K562 (cell line): ENCODE measurements around the gene CCDC71L. TPM values are rescaled to one million over a fixed set of nuclear protein-coding genes. Genes with fewer than 3 reads are reported as not detected.

Experiments used
- ATAC-seq: fragments of 200-7000 bp; cut with Tn5 transposase; 3 replicates; pipeline ENCODE4 v1.9.1; 2020; ENCODE audit warnings: moderate library complexity
- BruUV-seq: library from RNA; stranded (reverse); fragments of 400-500 nt; replicated peaks from 2 replicates; lab custom pipeline; 2021; lab: Mats Ljungman, UMichigan
- CTCF ChIA-PET: fragments of 300-600 bp; formaldehyde crosslinking; extraction: SDS; loops from one replicate; lab custom pipeline; 2021; ENCODE audit warnings: low intra/inter-chr PET ratio; lab: Yijun Ruan, JAX
- POLR2A ChIA-PET: fragments of 300-600, 350-650 bp; sonication (Branson Sonifier 250); formaldehyde crosslinking; extraction: SDS; loops from one replicate; lab custom pipeline; 2021; ENCODE audit warnings: antibody characterized with exemption, inconsistent platforms; lab: Yijun Ruan, JAX
- DNase-seq, 4 experiments: peaks; one replicate each; pipeline versions ENCODE4 v3.0.0 to v3.0.0-alpha.2; 2011 to 2018; ENCODE audit warnings: low spot score in 3 of 4, mixed read lengths in 3 of 4; ENCODE audit errors: extremely low read depth in 1 of 4
- FAIRE-seq: peaks from 2 replicates; lab custom pipeline; 2011; peaks lifted over from hg19 to GRCh38; lab: Jason Lieb, UNC
- H2AFZ ChIP-seq: 2 replicates; pipeline ENCODE4 v1.6.0; 2011; ENCODE audit warnings: low read depth, low read length, control low read depth, inconsistent platforms
- H3K27ac ChIP-seq: fragments of 200-600 bp; 3 replicates; pipeline ENCODE4 v1.8.0; 2011; ENCODE audit warnings: low read depth, mild to moderate bottlenecking, control low read depth, inconsistent platforms, low read length, moderate library complexity, mixed read lengths; ENCODE audit errors: extremely low read depth
- H3K27me3 ChIP-seq, 2 experiments: fragments of 300-600 bp in 1 of 2; 2 replicates in 1 of 2; 3 replicates in 1 of 2; pipeline versions ENCODE4 v1.6.0 to v1.8.0; 2011; ENCODE audit warnings: inconsistent platforms in 2 of 2, low read length in 2 of 2, mild to moderate bottlenecking in 1 of 2, mixed read lengths in 1 of 2, moderate library complexity in 1 of 2; ENCODE audit not compliant: control insufficient read depth in 2 of 2, insufficient read depth in 2 of 2
- H3K36me3 ChIP-seq: fragments of 300-600 bp; 3 replicates; pipeline ENCODE4 v1.8.0; 2011; ENCODE audit warnings: mild to moderate bottlenecking, low read length, inconsistent platforms; ENCODE audit not compliant: control insufficient read depth, insufficient read depth
- H3K4me1 ChIP-seq, 2 experiments: fragments of 200-600 bp in 1 of 2; replicated peaks in 1 of 2; 2 replicates in 1 of 2; 3 replicates in 1 of 2; pipeline versions ENCODE4 v1.5.1 to v1.8.0; 2011; ENCODE audit warnings: inconsistent platforms in 2 of 2, low read length in 2 of 2, mild to moderate bottlenecking in 1 of 2, mixed read lengths in 1 of 2, moderate library complexity in 1 of 2; ENCODE audit not compliant: control insufficient read depth in 2 of 2, insufficient read depth in 2 of 2
- H3K4me2 ChIP-seq: 2 replicates; pipeline ENCODE4 v1.6.1; 2011; ENCODE audit warnings: low read length, control low read depth, inconsistent platforms, mixed read lengths; ENCODE audit not compliant: insufficient read depth
- H3K4me3 ChIP-seq: fragments of 200-600 bp; sonication (generic), shearing (Covaris generic); 2 replicates; pipeline ENCODE4 v1.5.1; 2016; ENCODE audit warnings: control low read depth, inconsistent platforms
- H3K79me2 ChIP-seq: fragments of 200-600 bp; 3 replicates; pipeline ENCODE4 v1.8.0; 2011; ENCODE audit warnings: low read length, inconsistent platforms; ENCODE audit not compliant: control insufficient read depth, insufficient read depth
- H3K9ac ChIP-seq, 2 experiments: 2 replicates each; pipeline versions ENCODE4 v1.6.0 to v1.6.1; 2011; ENCODE audit warnings: low read depth in 2 of 2, low read length in 2 of 2, control low read depth in 1 of 2, inconsistent platforms in 1 of 2, mild to moderate bottlenecking in 1 of 2, mixed read lengths in 1 of 2; ENCODE audit not compliant: insufficient read depth in 1 of 2
- H3K9me1 ChIP-seq: one replicate; pipeline ENCODE4 v1.6.0; 2011; ENCODE audit warnings: inconsistent platforms, mild to moderate bottlenecking, low read length, moderate library complexity; ENCODE audit not compliant: control insufficient read depth, insufficient read depth
- H3K9me3 ChIP-seq: replicated peaks from 2 replicates; pipeline ENCODE4 v1.5.1; 2011; ENCODE audit warnings: low read depth, low read length, inconsistent platforms; ENCODE audit not compliant: control insufficient read depth, insufficient read depth
- H4K20me1 ChIP-seq: replicated peaks from 2 replicates; pipeline ENCODE4 v1.6.1; 2011; ENCODE audit warnings: low read length, inconsistent platforms, mixed read lengths; ENCODE audit not compliant: control insufficient read depth, insufficient read depth
- ARHGAP35 ChIP-seq: fragments of 450-650 bp; IDR thresholded peaks from 2 replicates; pipeline ENCODE4 v1.6.1; 2018; ENCODE audit not compliant: partially characterized antibody
- MECOM ChIP-seq: fragments of 250-450 bp; sonication (Bioruptor Pico); IDR thresholded peaks from 2 replicates; pipeline ENCODE4 v1.8.0; 2022; ENCODE audit warnings: inconsistent platforms
- SRF ChIP-seq, 2 experiments: fragments of 250-450, 450-650 bp in 1 of 2; sonication (Bioruptor Pico) in 1 of 2; sonication (generic) in 1 of 2; formaldehyde crosslinking; IDR thresholded peaks; 2 replicates each; pipeline versions ENCODE4 v1.5.0 to v1.5.1; 2020 to 2022; ENCODE audit warnings: mild to moderate bottlenecking in 1 of 2, missing genetic modification reagents in 1 of 2
- WGBS: fragments of 100-300 bp; shearing (Covaris generic); methylation state at CpG from one replicate; pipeline ENCODE4 v1.1.6; 2016; ENCODE audit warnings: low coverage, mixed read lengths; ENCODE audit not compliant: insufficient coverage; ENCODE audit errors: missing lambda C conversion rate; 5-methylcytosine and 5-hydroxymethylcytosine counted together
- in situ Hi-C: fragments of 300-500 bp; cut with MboI; formaldehyde crosslinking; loops from 4 replicates; pipeline ENCODE4 v1.15.0; 2018; ENCODE audit warnings: inconsistent platforms, mixed read lengths
- intact Hi-C: fragments of 100-400 bp; cut with micrococcal nuclease; formaldehyde crosslinking; loops from 2 replicates; pipeline ENCODE4 v1.14.2; 2022
- polyA plus RNA-seq, 8 experiments: library from polyadenylated mRNA; depleted of rRNA in 4 of 8; stranded (reverse) in 5 of 8; unstranded in 3 of 8; fragments of >200 nt; fragmentation: Nextera tagmentation in 2 of 8; fragmentation: Illumina TruSeq in 1 of 8; extraction: Ambion mirVana in 2 of 8; extraction: Trizol in 1 of 8; gene quantifications; 2 replicates each; pipeline versions ENCODE4 v1.2.1 to v1.2.3, GENCODE V29; 2011 to 2014; ENCODE audit warnings: inconsistent platforms in 1 of 8, missing spikeins in 1 of 8
- total RNA-seq, 7 experiments: library from RNA; depleted of rRNA in 6 of 7; stranded (reverse); fragments of >200 nt in 6 of 7; fragmentation: Illumina TruSeq in 2 of 7; extraction: Trizol in 2 of 7; gene quantifications; 2 replicates each; pipeline versions ENCODE4 v1.2.1 to v1.2.3, GENCODE V29; 2011 to 2021; ENCODE audit warnings: low replicate concordance in 1 of 7
- TF ChIP-seq, protein P1 (sequence below): fragments of 200-600 bp; sonication (generic); IDR thresholded peaks from one replicate; pipeline ENCODE4 v1.6.1; 2012; ENCODE audit warnings: mild to moderate bottlenecking, low read depth, low read length, inconsistent platforms
- TF ChIP-seq, protein P2 (sequence below): sonication (generic); IDR thresholded peaks from 2 replicates; pipeline ENCODE4 v1.6.1; 2016

CCDC71L gene
- total and polyA plus RNA-seq, 9 of the 15 experiments (the other 6 are each of a cell fraction or from before 2014, with no cell fraction given), result 5.7 to 108 (median 25.4) TPM

DNA sequence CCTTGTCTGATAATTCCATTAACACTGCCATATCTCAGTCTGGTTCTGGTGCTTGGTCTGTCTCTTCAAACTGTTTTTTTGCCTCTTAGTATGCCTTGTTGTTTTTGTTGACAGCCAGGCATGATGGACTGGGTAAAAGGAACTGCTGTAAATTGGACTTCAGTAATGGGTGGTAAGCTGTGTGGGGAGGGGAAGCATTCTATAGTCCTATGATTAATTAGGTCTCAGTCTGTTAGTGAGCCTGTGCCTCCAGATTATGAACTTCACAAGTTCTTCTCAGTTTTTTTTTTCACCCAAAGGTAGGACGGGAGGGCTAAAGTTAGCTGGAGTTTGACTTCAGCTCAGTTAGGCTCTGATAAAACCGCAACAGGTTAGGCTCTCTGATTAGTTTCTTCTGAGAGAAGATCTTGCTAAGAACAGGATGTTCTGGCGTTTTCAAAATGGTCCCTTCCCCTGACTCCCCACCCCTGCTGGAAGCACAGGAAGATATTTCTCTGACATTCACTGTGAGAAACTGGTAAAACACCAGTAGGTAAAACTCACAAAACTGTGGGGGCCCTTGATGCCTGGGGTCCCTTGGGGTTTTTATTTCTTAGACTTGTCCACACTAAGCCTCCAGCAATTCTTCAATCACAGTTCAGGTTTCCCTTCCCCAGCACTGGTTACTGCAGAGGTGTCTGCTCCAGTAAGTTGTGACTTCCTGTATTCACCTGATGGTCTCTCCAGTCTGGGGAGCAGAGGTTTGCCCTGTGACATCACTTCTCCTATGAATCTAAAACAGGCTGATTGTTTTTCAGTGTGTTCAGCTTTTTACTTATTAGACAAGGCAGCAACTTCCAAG lies 43.3 kb upstream of the CCDC71L start:
- DNase-seq, result peak in 2 of 4 experiments; percentile 37 to 53
- Histone ChIP-seq H3K9me3 (0 out of 2 replicates have a peak, but pooled peaks cover 3% of the 10 kb centered on the region), H3K9ac (no peak overlapping the region; a peak in 1 of 4 replicates), H3K79me2 (no peaks in the 10 kb centered on the region), H2AFZ (peak overlapping the region; percentile 75), H3K27me3 (no peaks in the 10 kb centered on the region), H3K9me1 (no peaks in the 10 kb centered on the region), H3K4me1 (peaks cover 0 to 10% of the 10 kb centered on the region in 2 experiments; a peak in 3 of 5 replicates), H3K4me3 (no peak overlapping the region), H3K36me3 (no peaks in the 10 kb centered on the region), H4K20me1 (no peaks in the 10 kb centered on the region), H3K4me2 (no peak overlapping the region), H3K27ac (peak overlapping the region; percentile 4; the same call in 2 of the 3 replicates)
- ChIA-PET CTCF (interaction anchor here (1.0 kb wide), 1 partner anchor 446 kb away, joined by 4 read pairs; no protein-coding TSS in a partner anchor), POLR2A (interaction anchor here (0.7 to 1.2 kb wide), 3 partner anchors 13 to 23 kb away, joined by 3 to 4 read pairs (median 3); no protein-coding TSS in a partner anchor)
- ATAC-seq, result peak; percentile 90
- FAIRE-seq, result peak; percentile 49
- in situ Hi-C loops, result no loop called here
- 6% methylated on average over 3 of the region's 3 CpGs for WGBS
- intact Hi-C loops, result no loop called here
- no TSS peak for BruUV-seq
- TF ChIP-seq SRF (CRISPR knock-in tag; IDR thresholded peaks at IDR 0.05), result no peak
- no peak for TF ChIP-seq MECOM (CRISPR knock-in tag)
- no peak for TF ChIP-seq ARHGAP35
- TF ChIP-seq, protein P1, sequence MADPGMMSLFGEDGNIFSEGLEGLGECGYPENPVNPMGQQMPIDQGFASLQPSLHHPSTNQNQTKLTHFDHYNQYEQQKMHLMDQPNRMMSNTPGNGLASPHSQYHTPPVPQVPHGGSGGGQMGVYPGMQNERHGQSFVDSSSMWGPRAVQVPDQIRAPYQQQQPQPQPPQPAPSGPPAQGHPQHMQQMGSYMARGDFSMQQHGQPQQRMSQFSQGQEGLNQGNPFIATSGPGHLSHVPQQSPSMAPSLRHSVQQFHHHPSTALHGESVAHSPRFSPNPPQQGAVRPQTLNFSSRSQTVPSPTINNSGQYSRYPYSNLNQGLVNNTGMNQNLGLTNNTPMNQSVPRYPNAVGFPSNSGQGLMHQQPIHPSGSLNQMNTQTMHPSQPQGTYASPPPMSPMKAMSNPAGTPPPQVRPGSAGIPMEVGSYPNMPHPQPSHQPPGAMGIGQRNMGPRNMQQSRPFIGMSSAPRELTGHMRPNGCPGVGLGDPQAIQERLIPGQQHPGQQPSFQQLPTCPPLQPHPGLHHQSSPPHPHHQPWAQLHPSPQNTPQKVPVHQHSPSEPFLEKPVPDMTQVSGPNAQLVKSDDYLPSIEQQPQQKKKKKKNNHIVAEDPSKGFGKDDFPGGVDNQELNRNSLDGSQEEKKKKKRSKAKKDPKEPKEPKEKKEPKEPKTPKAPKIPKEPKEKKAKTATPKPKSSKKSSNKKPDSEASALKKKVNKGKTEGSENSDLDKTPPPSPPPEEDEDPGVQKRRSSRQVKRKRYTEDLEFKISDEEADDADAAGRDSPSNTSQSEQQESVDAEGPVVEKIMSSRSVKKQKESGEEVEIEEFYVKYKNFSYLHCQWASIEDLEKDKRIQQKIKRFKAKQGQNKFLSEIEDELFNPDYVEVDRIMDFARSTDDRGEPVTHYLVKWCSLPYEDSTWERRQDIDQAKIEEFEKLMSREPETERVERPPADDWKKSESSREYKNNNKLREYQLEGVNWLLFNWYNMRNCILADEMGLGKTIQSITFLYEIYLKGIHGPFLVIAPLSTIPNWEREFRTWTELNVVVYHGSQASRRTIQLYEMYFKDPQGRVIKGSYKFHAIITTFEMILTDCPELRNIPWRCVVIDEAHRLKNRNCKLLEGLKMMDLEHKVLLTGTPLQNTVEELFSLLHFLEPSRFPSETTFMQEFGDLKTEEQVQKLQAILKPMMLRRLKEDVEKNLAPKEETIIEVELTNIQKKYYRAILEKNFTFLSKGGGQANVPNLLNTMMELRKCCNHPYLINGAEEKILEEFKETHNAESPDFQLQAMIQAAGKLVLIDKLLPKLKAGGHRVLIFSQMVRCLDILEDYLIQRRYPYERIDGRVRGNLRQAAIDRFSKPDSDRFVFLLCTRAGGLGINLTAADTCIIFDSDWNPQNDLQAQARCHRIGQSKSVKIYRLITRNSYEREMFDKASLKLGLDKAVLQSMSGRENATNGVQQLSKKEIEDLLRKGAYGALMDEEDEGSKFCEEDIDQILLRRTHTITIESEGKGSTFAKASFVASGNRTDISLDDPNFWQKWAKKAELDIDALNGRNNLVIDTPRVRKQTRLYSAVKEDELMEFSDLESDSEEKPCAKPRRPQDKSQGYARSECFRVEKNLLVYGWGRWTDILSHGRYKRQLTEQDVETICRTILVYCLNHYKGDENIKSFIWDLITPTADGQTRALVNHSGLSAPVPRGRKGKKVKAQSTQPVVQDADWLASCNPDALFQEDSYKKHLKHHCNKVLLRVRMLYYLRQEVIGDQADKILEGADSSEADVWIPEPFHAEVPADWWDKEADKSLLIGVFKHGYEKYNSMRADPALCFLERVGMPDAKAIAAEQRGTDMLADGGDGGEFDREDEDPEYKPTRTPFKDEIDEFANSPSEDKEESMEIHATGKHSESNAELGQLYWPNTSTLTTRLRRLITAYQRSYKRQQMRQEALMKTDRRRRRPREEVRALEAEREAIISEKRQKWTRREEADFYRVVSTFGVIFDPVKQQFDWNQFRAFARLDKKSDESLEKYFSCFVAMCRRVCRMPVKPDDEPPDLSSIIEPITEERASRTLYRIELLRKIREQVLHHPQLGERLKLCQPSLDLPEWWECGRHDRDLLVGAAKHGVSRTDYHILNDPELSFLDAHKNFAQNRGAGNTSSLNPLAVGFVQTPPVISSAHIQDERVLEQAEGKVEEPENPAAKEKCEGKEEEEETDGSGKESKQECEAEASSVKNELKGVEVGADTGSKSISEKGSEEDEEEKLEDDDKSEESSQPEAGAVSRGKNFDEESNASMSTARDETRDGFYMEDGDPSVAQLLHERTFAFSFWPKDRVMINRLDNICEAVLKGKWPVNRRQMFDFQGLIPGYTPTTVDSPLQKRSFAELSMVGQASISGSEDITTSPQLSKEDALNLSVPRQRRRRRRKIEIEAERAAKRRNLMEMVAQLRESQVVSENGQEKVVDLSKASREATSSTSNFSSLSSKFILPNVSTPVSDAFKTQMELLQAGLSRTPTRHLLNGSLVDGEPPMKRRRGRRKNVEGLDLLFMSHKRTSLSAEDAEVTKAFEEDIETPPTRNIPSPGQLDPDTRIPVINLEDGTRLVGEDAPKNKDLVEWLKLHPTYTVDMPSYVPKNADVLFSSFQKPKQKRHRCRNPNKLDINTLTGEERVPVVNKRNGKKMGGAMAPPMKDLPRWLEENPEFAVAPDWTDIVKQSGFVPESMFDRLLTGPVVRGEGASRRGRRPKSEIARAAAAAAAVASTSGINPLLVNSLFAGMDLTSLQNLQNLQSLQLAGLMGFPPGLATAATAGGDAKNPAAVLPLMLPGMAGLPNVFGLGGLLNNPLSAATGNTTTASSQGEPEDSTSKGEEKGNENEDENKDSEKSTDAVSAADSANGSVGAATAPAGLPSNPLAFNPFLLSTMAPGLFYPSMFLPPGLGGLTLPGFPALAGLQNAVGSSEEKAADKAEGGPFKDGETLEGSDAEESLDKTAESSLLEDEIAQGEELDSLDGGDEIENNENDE, result no peak
- TF ChIP-seq, protein P2, sequence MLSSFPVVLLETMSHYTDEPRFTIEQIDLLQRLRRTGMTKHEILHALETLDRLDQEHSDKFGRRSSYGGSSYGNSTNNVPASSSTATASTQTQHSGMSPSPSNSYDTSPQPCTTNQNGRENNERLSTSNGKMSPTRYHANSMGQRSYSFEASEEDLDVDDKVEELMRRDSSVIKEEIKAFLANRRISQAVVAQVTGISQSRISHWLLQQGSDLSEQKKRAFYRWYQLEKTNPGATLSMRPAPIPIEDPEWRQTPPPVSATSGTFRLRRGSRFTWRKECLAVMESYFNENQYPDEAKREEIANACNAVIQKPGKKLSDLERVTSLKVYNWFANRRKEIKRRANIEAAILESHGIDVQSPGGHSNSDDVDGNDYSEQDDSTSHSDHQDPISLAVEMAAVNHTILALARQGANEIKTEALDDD, result peak; percentile 92
